HG02798 (cell line): ENCODE measurements around the gene C1orf21.

ENCODE experiments used
- ATAC-seq: cut with Tn5 transposase; IDR thresholded peaks from one replicate; pipeline ENCODE4 v1.9.1; 2021; ENCODE audit warnings: mild to moderate bottlenecking; ENCODE audit not compliant: unreplicated experiment, poor library complexity

The C1orf21 gene

GRCh38 chr1:184408580-184408979, 21.8 kb downstream of the C1orf21 start:
- no peak for ATAC-seq

DNA sequence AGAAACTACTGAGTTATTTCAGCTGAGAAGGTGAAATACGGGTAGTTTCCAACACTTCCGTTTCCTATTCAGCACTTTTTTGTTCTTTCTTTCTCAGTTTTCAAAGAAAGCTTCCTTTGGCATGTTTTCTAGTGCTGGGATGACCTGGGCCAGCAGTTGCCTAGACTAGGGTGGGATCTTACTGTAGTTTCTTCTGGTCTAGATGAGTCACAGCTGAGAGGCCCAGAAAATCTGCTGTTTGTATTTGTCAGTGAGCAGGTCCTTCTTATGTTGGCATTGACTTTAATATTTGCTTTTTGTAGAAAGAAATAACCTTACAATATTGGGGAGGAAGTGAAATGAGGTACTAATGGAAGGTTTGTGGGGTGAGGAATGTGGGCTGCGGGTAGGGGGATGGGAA, 22.2 kb downstream of the C1orf21 start:
- no peak for ATAC-seq

DNA sequence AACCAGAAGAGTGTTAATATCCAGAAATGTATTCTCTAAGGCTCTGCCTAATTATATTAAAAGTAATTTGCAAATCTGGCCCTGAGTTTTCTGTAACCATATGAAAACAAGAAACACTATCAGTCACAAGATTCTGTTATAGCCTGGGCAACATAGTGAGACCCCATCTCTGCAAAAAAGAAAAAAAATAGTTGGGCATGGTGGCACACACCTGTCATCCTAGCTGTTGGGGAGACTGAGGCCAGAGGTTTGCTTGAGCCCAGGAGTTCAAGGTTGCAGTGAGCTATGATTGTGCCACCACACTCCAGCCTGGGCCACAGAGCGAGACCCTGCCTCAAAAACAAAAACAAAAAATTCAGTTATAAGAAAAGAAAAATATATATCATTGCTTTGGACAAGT, 25.6 kb downstream of the C1orf21 start:
- ATAC-seq: no peak

- ATAC-seq: no peak
Observed at GRCh38 chr1:184416481-184416880, 29.7 kb downstream of the C1orf21 start.

GRCh38 chr1:184416946-184417345, 30.1 kb downstream of the C1orf21 start:
- no peak for ATAC-seq

DNA sequence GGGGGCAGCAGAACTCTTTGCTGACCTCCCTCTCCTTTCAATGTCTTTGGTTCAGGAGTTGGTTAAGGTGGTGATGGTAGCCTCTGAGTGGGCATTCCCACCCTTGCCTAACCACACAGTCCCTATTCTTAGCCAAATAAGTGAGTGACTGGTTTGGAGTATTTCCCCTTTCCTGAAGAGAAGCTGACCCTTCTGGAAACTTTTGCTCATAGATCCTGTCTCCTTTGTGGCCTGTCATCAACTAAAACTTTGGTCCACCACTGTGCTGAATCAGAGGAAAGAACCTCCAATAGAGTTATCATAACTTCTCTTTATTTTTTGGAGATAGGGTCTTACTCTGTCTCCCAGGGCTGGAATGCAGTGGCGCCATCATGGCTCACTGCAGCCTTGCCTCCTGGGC, 31.1 kb downstream of the C1orf21 start:
- no peak for ATAC-seq

DNA sequence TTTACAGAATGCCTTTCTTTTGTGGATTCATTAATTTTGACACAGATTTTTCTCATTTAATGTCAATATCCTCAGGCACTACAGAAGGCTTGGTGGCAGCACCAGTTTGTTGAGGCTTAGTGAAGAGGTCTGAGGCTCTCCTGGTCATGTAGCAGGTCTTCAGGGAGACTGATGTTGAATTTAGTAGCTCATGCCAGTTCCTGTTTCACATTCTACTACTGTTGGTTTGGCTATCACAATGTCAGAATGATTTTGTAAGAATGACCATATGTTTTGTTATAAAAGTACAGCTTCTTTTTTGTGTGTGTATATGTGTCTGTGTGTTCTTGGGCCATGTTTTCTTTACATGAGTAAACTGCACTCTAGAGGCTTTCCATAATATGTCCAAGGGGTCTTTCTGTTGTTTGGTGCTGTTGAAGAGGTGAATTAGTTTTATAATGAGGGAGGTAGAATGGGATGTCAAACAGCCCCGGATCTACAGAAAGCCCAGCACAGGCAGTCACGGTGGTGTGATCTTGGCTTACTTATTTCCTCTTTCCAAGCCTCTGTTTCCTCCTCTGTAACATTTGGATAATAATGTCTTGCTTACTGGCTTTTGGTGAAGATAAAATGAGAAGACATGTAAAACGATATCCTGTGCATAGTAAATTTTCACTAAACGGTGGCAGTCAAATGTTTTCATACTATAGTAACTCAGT, 32.0 kb downstream of the C1orf21 start:
- no peak for ATAC-seq

DNA sequence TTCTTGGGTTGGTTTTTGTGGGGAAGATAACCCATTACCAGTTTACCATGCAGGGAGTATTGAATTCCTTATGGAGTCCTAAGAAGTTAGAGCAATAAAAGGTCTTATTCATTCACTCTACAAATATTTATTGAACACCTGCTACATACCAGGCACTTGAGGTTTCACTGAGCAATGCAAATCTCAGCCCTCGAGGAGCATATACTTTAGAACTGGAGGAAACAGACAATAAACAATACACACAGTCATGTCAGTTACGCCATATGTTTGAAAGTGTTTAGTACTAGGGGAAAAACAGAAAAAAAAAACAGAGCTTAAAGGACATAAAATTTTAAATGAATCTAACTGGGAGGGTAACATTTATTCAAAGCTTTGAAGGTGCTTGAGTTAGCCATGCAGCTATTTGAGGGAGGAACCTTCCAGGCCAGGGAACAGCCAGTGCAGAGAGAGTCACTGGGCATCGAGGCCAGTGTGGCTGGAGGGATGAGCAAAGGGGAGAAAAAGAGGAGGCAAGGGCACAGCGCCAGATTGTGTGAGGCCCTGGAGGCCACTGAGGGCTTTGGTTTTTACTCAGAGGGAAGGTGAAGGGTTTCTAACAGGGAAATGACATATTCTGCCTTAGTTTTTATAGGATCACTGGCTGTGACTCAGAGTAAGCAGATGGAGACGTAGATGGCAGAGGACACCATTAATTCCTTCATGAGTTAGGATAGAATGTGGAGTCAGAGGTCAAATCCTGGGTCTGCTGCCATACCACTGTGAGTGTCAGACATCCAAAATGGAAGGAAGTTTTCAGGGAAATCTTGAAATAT, 32.7 kb downstream of the C1orf21 start:
- ATAC-seq: no peak

GRCh38 chr1:184422490-184423233, 35.8 kb downstream of the C1orf21 start:
- ATAC-seq: no peak

- no peak for ATAC-seq
Observed at GRCh38 chr1:184423649-184424048, 36.8 kb downstream of the C1orf21 start.

GRCh38 chr1:184424157-184424556, 37.3 kb downstream of the C1orf21 start:
- no peak for ATAC-seq

- ATAC-seq: no peak
Observed at GRCh38 chr1:184424945-184425344, 38.1 kb downstream of the C1orf21 start.

DNA sequence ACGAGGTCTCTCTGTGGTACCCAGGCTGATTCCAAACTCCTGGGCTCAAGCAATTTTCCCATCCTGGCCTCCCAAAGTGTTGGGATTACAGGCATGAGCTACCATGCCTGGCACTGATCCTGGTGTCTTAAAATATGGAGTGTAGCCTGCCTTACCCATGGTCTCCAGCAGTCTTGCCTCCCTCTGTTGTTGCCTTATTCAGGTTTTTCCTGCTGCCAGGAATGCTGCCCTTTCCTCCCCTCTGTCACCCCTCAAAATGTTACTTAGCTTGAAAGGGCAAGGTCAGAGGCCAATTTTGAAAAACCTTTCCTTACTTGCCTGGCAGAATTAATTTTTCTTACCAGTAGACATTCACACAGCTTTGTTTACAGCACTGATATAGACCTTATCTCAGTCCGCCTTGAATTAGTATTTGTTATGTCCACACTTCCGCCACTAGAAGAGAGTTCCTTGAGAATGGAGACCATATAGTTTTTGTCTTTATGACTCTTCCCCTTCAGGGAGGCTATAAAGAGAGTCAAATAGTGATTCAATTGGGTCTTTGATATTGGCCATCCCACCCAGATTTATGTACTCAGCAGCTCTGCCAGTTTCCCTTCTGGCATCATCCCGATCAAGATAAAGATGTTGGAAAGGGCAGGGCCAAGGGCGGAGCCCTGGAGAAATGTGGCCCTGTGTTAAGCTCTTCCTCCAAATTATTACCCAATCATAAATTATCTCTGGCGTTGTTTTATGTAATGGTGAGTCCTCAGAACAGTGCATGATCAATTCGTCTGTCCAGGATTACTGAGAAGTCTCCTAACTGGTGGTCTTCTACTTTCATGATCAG, 38.8 kb downstream of the C1orf21 start:
- no peak for ATAC-seq

GRCh38 chr1:184426278-184426674, 39.4 kb downstream of the C1orf21 start:
- no peak for ATAC-seq

DNA sequence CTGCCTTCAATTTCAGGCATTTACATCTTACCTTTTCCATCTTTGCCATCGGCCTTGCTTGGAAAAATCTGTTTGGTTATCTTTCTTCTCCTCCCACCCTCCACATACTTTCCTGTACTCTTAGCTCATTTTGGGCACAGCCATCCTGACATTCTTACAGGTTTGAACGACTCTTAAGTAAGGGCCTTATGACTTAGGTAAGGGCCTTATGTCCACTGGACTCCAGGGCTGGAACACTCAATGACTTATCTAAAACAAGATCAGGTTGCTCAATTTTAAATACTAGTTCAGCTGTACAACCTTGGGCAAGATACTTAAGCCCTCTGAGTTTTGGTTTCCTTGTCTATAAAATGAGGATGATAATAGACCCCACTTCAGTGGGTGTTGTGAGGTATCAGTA, 40.9 kb downstream of the C1orf21 start:
- ATAC-seq: no peak

- no peak for ATAC-seq
Observed at GRCh38 chr1:184428604-184429003, 41.8 kb downstream of the C1orf21 start.

DNA sequence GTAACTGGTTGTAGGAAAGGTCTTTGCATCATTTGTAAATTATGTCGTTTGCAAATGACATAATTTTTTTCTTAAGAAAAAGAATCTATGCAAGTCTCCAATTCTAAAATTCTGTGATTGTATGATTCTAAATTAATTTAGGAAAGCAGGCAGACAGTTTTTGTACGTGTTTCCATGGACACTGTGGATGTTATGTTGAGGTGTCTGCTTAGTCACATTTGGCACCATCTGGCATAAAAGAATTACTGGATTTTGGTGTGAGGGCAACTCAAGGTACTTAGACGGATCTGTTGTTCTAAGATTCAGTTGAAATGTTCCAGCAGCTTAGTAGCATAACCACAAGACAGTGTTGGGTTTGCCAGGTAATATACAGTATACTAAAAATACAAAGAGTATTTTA, 42.5 kb downstream of the C1orf21 start:
- no peak for ATAC-seq

DNA sequence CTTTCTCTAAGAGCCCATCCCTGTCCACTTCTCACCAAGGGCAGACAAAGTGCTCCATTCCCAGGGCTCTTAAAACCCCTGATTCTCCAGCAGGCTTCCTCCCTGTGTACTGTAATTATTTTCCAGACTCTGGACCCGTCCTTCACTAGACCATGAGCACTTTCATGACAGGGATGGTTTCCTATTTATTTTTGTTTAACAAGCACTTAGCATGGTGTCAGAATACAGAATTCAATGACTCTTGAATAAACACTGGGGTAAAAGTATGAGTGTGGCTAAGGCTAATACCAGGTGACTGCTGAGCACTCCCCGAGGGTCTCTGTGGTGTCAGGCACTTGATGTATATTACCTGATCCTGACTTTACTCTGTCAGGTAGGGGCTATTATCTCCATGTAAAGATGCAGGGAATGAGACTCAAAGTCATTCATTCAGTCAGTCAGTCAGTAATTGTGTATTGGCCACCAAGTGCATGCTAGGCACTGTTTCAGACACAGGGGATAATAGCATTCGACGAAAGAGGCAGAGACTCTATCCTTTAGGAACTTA, 47.2 kb downstream of the C1orf21 start:
- no peak for ATAC-seq

DNA sequence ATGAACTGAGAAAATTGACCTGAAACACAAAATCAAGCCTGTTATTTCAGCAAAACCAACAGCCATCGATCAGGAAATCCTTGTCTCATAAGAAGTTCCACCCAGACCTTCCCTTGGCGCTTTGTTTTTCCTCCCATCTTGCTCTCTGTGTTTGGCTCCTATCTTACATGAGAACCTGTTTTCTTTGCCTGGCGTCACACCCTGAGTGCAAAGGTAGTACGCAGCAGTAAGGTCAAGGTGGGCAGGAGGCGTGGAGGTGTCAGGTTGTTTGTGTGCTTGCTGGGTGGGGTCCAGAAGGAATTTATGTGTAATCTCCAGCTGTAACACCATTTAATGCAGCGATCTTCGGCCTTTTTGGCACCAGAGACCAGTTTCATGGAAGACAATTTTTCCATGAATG, 50.5 kb downstream of the C1orf21 start:
- ATAC-seq: no peak

DNA sequence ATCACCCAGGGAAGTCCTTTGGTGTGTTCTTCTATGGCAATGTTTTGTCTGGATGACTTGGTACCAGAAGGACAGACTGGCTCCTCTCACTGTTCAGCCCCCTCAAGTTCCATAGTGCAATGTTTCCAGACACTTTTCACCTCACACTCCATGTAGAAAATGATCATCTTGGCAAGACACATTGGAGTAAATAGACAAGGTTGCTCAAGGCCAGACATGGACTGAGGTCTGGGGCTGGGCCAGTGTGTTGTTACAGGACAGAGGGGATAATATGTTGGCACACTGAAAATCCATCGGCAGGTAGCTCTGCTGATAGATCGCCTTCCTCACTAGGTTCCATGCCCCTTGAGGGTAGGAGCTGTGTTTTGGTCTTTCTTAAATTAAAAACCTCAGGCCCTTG, 51.5 kb downstream of the C1orf21 start:
- no peak for ATAC-seq
